NCI-H345 (cell line): ENCODE measurements around the gene TTC9.

Experiments
- DNase-seq: peaks from one replicate; lab custom pipeline; 2025; lab: John Stamatoyannopoulos, UW

The TTC9 gene

DNA sequence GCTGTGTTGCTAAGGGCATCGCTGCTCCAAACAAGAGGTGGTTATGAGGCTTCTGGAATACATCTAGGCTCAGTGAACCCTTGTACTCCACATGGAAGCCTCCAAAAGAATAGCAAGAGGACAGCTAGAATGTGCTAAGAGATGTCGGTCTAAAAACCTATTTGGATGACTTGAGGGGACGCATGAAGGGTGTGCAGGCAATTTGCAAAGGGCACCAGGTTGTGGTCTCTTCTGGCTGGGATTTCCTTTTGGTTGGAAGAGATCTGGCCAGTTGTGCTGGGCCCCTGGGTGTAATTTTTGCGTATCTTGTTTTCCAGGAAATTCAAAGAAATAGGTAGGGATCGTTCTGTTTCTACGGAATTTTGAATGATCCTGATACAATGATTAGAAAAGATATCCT lies 4.2 kb downstream of the TTC9 start:
- DNase-seq: no peak

- no peak for DNase-seq
Measured at GRCh38 chr14:70646705-70647104, 5.0 kb downstream of the TTC9 start.

DNA sequence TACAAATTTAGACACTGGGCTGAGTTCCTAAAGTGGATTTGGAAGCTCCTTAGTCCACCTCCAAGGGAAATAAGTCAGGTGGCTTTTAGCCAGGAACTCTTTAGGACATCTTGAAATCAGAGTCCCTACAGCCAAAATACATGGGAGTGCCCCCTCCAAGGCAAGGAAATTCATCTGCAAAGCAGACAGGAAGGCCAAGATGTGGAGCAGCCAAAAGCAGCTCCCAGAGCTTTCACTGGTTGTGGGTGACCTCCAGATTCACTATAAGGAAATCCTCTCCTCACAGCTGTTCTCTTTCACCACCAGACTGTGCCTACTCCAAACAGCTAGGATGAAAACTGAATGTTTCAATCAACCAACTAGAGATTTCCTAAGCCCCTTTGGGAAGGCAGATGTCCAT lies 6.6 kb downstream of the TTC9 start:
- no peak for DNase-seq

DNA sequence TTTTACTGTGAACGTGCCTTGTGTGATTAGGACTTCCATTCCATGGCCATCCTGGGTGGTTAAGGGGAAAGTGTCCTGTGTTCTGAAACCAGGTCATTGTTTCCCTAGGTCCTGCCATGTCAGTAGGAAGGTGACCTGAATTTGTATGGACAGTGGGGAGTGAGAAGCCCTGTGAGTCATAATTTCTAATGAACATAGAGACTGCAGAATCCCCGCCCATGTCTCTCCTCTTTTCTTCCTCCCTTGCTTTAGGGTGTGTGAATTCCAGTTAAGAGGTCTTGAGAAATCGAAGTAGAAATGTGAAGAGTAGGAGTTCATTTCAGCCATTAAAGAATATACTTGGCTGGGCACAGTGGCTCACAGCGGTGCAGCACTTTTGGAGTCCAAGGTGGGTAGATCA lies 8.1 kb downstream of the TTC9 start:
- no peak for DNase-seq

GRCh38 chr14:70651522-70651921 lies 9.8 kb downstream of the TTC9 start:
- no peak for DNase-seq

DNA sequence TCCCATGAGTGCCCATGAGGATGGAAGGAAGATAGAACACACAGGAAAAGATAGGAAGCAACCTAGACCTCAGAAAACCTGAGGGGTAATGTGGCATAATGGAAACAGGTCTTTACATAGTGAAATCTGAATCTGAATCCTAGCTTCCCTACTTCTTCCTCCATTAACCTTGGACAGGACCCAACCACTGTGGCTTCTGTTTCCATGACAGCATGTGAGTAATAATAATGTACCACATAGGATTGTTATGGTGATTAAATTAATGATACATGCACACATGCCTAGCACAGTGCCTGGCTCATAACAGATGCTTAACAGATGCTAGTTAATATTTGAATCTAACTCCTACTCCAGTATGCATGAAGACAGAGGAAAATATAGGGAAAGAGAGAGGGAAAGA lies 11.2 kb downstream of the TTC9 start:
- no peak for DNase-seq

- DNase-seq: no peak
Measured at GRCh38 chr14:70653662-70654061, 11.9 kb downstream of the TTC9 start.

- no peak for DNase-seq
Measured at GRCh38 chr14:70654632-70655031, 12.9 kb downstream of the TTC9 start.

- no peak for DNase-seq
Measured at GRCh38 chr14:70655110-70655826, 13.6 kb downstream of the TTC9 start.

DNA sequence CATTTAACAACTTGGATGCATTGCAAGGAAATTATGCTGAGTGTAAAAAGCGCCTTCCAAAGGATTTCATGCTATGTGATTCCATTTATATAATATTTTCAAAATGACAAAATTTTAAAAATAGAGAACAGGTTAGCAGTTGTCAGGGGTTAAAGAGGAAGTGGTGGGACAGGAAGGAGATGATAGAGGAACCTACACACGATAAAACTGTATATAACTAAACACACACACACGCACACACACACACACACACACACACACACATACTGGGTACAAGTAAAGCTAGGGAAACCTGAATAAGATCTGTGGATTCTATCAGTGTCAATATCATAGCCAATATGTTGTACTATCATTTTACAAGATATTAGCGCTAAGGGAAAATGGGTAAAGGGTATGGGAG lies 17.2 kb downstream of the TTC9 start:
- DNase-seq: no peak

DNA sequence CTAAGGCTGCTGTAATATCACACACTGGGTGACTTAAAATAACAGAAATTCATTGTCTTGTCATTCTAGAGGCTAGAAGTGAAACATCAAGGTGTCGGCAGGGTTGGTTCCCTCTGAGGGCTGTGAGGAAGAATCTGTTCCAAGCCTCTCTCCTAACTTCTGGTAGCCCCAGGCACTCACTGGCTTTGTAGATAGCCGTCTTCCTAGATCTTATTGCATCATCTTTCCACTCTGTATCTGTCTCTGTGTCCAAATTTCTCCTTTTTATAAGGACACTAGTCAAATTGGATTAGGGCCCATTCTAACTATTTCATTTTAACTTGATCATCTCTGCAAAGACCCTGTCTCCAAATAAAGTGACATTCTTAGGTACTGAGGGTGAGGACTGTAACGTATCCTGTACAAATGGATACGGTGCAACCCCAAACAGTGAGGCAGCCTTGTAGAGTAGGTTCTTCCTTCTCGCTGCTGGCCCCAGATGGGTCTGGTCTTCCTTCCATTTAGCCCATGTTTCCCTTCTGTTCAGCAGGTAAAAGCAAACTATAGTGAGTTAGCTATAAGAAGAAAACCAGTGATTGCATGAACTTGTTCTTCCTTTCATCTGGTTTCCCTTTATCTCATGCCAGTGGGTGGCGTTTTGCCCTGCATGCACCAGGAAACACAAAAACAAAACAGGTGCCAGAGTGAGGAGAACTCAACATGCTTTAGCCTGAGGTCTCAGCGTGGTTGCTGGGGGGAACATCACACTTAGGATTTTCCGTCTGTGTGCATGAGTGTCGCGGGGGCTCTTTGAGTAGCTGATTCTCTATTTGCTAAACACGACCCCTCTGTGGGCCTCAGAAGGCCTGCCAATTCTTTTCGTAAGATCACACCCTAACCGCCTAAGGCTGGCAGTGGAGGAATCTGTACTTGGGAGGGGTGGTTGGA lies 19.5 kb downstream of the TTC9 start:
- peak; percentile 18 for DNase-seq

- DNase-seq: no peak
Measured at GRCh38 chr14:70662080-70662479, 20.4 kb downstream of the TTC9 start.

DNA sequence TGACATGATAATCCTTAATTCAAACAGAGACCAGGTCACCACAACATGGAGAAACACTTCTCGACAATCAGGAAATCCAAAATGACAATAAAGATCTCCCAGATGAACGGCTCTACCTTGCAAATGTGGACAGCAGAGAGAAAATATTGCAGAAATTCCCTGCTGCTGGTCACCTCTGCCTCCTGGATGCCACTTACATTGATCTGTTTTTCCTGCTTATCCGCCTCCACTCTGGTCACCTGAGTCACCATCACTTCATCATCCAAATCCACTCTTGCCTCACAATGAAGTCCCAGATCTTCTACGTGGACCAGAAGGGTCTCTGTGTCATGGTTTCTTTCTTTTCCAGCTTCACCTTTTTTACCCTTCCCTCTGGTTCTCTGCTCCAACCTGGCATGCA lies 21.1 kb downstream of the TTC9 start:
- no peak for DNase-seq

DNA sequence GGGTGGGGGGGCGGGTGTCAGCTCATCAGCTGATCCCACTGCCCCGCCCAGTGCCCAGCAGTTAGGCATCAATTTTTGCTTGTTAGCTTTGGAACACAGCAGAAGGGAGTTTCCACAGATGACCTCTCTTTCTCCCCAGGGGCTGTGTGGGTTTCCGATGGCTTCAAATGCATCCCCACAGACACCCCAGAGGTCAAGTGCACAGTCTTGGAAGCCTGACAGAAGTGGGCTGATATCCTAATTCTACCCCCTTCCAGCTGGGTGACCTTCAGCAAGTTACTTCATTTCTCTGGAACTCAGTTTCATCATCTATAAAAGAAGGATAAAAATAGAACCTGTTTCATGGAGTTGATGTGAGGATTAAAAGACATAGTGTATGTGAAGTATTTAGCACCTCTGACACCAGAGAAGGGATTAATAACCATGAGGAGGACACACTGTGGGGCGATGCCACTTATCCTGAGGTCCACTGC lies 22.0 kb downstream of the TTC9 start:
- DNase-seq: no peak

DNA sequence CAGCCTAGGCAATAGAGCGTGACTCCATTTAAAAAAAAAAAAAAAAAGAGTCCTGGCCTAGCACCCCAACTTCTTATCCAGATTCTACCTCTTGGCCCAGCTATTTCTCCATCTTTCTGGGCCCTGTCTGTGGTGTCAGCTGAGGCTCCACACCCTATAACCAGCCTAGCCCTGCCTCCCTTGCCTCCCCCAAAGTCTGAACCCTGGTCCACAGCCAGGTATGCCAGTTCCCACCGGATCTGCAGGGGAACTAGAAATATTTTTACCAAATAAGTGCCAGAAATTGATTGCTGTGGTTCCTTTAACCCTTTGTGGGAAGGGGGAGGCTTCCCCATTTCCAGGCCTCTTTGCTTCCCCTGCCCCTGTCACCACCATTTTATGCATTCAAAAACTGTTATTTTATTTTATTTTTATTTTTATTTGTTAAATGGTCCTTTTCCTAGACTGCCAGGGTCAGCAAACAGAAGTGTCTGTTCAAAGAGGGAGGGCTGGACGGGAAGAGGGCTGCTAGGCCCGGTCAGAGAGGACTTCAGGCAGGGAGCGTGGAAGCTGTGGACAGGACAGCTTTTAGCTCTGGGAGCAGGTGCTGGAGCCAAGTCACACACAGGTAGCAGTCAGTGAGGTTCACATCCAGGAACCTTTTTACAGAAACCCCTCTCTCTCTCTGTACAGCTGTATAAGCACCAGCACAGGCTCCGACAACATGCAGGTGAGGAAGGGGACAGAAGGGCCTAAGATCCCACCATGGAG lies 23.2 kb downstream of the TTC9 start:
- DNase-seq: peak; percentile 71

DNA sequence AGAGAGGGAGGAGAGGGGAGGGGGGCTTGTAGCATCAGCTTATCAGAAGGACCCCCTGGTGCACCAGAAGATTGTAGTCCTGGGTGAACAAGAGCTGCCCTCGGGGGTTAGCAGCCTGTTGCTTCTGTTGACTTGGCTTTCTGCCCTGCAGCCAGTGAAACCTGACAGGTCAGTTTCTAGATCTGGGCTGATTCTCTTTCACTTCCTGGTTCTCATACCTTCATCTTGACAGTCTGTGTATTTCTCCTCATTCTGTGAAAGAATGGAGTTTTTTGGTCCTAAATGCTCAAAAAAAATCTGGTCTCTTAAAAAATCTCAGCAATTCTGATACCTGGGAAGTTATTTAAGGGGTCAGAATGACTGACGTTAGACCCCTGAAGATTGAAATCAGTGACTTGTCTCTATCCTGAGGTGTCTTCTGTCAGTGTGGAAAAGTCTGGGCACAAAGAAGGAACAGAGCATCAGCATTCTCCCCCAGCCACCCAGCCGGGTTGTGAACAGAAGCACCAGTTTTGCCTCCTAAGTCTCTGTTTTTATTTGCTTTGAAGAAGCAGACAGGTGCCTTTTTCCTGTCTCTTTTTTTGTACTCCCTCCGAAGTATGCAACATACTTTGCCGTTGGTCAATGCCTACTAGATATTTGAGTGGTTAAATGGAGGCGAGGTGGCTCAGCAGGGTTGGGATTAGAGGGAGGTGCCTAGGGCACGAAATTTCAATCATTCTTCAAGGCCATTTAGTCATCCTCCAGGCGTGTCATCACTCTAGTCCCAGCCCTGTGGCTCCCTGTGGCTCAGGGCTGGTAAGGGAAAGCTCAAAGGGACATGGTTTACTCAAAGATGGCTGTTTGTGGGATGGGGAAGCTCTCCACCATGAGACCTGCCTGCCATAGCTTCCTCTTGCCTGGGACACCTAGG lies 24.0 kb downstream of the TTC9 start:
- DNase-seq: peak; percentile 74

- DNase-seq: no peak
Measured at GRCh38 chr14:70666361-70666686, 24.6 kb downstream of the TTC9 start.

DNA sequence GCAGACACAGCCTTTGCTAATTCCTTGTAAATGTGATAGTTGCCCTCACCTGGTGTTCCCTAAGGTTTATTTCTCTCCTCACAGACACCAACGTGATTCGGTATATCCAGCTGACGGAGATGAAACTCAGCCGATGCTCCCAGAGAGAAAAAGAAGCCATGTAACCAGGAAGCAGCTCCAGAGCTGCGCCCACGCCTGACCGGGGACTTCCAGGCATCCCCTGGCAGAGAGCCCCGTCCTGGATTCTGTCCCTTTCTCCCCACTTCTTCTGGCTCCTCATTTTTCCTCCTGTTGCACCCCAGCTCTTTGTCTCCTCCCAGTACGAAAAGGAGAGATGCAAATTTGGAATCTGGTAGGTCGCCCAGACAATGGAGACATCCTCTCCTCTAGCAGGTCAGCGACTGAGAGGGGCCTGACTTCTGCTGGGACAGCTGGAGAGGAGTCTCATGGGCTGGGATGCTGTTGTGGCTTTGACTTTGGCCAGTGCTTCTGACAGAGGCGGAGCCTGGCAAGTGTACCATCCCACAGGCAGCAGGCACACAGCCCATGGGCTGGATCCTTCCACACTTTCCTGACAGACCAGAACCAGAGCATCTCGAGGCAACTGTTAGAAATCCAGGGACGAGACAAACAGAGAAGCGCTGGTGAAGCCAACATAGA lies 29.4 kb downstream of the TTC9 start:
- DNase-seq: no peak

DNA sequence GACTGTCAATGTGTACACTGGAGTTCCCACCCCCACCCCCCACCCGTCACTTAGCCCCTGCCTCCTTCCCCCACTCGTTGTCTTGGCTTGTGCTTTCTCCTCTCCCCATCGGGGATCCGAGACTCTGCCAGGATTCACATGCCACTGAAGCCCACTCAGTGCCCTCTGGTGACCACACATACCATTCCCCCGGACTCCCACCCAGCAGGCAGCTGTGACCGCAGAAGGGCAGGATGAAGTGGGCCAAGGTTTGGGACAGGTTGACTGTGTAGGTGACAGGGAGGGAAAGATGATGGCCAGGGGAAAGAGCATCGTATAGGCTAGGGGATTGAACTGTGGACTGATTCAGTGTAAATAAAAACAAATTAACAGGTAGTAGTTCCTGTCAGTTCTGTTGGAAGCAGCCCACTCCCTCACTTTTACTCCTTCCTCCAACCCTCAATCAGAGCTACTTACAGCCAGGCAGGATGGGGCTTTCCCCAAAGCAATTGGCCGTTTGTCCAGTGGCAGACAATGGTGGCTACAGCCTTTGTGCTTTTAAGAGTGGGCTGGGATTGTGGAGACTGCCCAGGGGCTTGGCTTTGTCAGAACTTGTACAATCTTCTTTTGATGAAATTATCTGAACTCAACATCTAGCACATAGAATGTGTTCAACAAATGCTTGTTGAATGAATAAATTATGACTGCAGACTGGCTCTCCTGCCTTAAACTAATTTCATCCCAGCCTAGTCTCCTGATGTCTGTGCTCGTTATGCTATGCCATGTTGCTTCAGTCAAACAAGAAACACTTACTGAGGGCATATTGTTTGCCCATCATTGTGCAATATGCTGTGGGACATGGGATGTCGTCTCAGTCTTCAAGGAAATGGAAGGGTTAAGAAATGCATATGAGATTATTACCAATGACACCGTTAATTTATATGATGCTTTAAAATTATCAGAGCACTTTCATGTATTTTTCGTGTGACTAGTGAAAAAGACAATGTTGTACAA lies 30.2 kb downstream of the TTC9 start:
- DNase-seq: no peak

GRCh38 chr14:70677341-70677740 lies 35.6 kb downstream of the TTC9 start:
- no peak for DNase-seq
